ENCODE results near the gene FAM151B.

DNA sequence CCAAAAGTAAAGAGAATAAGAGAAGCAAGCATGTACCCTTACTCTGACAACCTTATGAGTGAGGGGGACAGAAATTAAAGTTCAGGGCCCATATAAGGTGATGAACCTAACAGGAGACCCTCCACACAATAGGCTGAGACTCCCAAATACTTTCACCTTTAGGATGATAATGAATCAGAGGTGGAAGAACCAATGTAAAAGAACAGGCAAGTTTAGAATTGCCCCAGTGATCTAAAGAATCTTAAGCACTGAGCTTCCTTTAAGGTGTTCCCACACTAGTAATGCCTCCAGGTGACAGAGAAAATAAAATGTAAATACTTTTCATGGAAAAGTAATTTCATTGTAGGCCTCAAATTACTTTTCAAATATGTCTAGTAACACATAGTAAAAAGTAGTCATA is 8.2 kb upstream of the FAM151B start:
- TF ChIP-seq, protein P1, sequence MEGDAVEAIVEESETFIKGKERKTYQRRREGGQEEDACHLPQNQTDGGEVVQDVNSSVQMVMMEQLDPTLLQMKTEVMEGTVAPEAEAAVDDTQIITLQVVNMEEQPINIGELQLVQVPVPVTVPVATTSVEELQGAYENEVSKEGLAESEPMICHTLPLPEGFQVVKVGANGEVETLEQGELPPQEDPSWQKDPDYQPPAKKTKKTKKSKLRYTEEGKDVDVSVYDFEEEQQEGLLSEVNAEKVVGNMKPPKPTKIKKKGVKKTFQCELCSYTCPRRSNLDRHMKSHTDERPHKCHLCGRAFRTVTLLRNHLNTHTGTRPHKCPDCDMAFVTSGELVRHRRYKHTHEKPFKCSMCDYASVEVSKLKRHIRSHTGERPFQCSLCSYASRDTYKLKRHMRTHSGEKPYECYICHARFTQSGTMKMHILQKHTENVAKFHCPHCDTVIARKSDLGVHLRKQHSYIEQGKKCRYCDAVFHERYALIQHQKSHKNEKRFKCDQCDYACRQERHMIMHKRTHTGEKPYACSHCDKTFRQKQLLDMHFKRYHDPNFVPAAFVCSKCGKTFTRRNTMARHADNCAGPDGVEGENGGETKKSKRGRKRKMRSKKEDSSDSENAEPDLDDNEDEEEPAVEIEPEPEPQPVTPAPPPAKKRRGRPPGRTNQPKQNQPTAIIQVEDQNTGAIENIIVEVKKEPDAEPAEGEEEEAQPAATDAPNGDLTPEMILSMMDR (conservative IDR thresholded peaks at IDR 0.05; ENCODE audit: low read length) = no peak
- TF ChIP-seq EZH2phosphoT487 (IDR thresholded peaks at IDR 0.05; ENCODE audit: borderline replicate concordance, low read depth, low read length) = no peak

Data from OCI-LY7 (cell line).